A549 (cell line): ENCODE results near the gene TAF4B. TPM values are rescaled to one million over a fixed set of nuclear protein-coding genes. Genes with fewer than 3 reads are reported as not detected.

Experiments
- ATAC-seq, 2 experiments: fragments of 200-7000 bp in 1 of 2; fragments of >200 bp in 1 of 2; cut with Nextera tagmentation in 1 of 2; cut with Tn5 transposase in 1 of 2; 3 replicates each; pipeline versions ENCODE4 v1.8.0 to v1.9.1; 2018 to 2020; ENCODE audit warnings: mild to moderate bottlenecking in 1 of 2, moderate library complexity in 1 of 2
- CTCF ChIA-PET: fragments of 300-600 bp; sonication (Branson Sonifier 250); formaldehyde crosslinking; extraction: SDS; loops from one replicate; lab custom pipeline; 2021; ENCODE audit warnings: antibody characterized with exemption, inconsistent platforms; lab: Yijun Ruan, JAX
- POLR2A ChIA-PET: fragments of 350-600 bp; formaldehyde crosslinking; extraction: SDS; loops from one replicate; lab custom pipeline; 2021; ENCODE audit warnings: antibody characterized with exemption, inconsistent platforms; lab: Yijun Ruan, JAX
- DNase-seq, 2 experiments: peaks; one replicate each; pipeline versions ENCODE4 v3.0.0 to v3.0.0-alpha.2; 2011 to 2016; ENCODE audit warnings: low read depth in 1 of 2, low spot score in 1 of 2
- FAIRE-seq: peaks from 2 replicates; lab custom pipeline; 2011; peaks lifted over from hg19 to GRCh38; lab: Jason Lieb, UNC
- H3K27ac ChIP-seq, 2 experiments: fragments of >200 bp; sonication (Bioruptor Twin); formaldehyde crosslinking; 3 replicates each; pipeline ENCODE4 v1.5.1; 2016 to 2017
- H3K4me1 ChIP-seq: fragments of >200 bp; sonication (Bioruptor Twin); formaldehyde crosslinking; 3 replicates; pipeline ENCODE4 v1.6.1; 2016
- H3K4me2 ChIP-seq: fragments of >200 bp; sonication (Bioruptor Twin); formaldehyde crosslinking; 3 replicates; pipeline ENCODE4 v1.6.1; 2016
- H3K4me3 ChIP-seq: fragments of >200 bp; sonication (Bioruptor Twin); formaldehyde crosslinking; 3 replicates; pipeline ENCODE4 v1.5.1; 2016
- H3K9me3 ChIP-seq: fragments of >200 bp; sonication (Bioruptor Twin); formaldehyde crosslinking; 3 replicates; pipeline ENCODE4 v1.6.1; 2016
- CEBPB ChIP-seq, 2 experiments: fragments of >200 bp in 1 of 2; sonication (Bioruptor Twin) in 1 of 2; formaldehyde crosslinking in 1 of 2; IDR thresholded peaks; 2 replicates each; pipeline ENCODE4 v1.6.1; 2012 to 2016
- CHD2 ChIP-seq: fragments of 150-350 bp; IDR thresholded peaks from 2 replicates; pipeline ENCODE4 v1.6.1; 2014; ENCODE audit warnings: low read length; ENCODE audit not compliant: partially characterized antibody
- E2F6 ChIP-seq: IDR thresholded peaks from 2 replicates; pipeline ENCODE4 v1.6.1; 2012; ENCODE audit warnings: low read depth, borderline replicate concordance
- EHMT2 ChIP-seq: fragments of 200-600 bp; sonication (generic); IDR thresholded peaks from 2 replicates; pipeline ENCODE4 v1.6.1; 2016; ENCODE audit warnings: antibody characterized with exemption, low read depth, mild to moderate bottlenecking, moderate library complexity
- FOSB ChIP-seq: fragments of 250-450 bp; sonication (Bioruptor Pico); IDR thresholded peaks from 2 replicates; pipeline ENCODE4 v1.5.0; 2020; ENCODE audit warnings: mild to moderate bottlenecking, moderate library complexity
- FOSL2 ChIP-seq, 2 experiments: fragments of 450-650 bp in 1 of 2; fragments of >200 bp in 1 of 2; sonication (Bioruptor Twin) in 1 of 2; formaldehyde crosslinking; IDR thresholded peaks; 2 replicates each; pipeline versions ENCODE4 v1.5.0 to v1.6.1; 2016 to 2020; ENCODE audit warnings: mild to moderate bottlenecking in 1 of 2, moderate library complexity in 1 of 2
- HDAC2 ChIP-seq: fragments of 200-600 bp; sonication (generic); IDR thresholded peaks from 2 replicates; pipeline ENCODE4 v1.6.1; 2016
- HOXA7 ChIP-seq: fragments of 250-450 bp; sonication (Bioruptor Pico); IDR thresholded peaks from 2 replicates; pipeline ENCODE4 v1.5.0; 2020; ENCODE audit warnings: mild to moderate bottlenecking, moderate library complexity
- JUNB ChIP-seq: fragments of >200 bp; sonication (Bioruptor Twin); formaldehyde crosslinking; IDR thresholded peaks from 2 replicates; pipeline ENCODE4 v1.6.1; 2016
- RAD21 ChIP-seq, 2 experiments: fragments of >200 bp in 1 of 2; sonication (Bioruptor Twin) in 1 of 2; formaldehyde crosslinking in 1 of 2; IDR thresholded peaks in 1 of 2; conservative IDR thresholded peaks in 1 of 2; 2 replicates in 1 of 2; 3 replicates in 1 of 2; pipeline ENCODE4 v1.6.1; 2012 to 2018; ENCODE audit warnings: inconsistent platforms in 1 of 2
- RNF2 ChIP-seq: fragments of 200-600 bp; sonication (generic); IDR thresholded peaks from 2 replicates; pipeline ENCODE4 v1.6.1; 2016; ENCODE audit warnings: low read depth, mild to moderate bottlenecking, antibody characterized with exemption, moderate library complexity, borderline replicate concordance
- ZFP36 ChIP-seq: fragments of 450-650 bp; IDR thresholded peaks from 2 replicates; pipeline ENCODE4 v1.6.1; 2014; ENCODE audit warnings: borderline replicate concordance; ENCODE audit not compliant: partially characterized antibody
- WGBS: methylation state at CpG from one replicate; pipeline ENCODE4 v1.1.6; 2017; ENCODE audit errors: missing lambda C conversion rate; 5-methylcytosine and 5-hydroxymethylcytosine counted together
- polyA plus RNA-seq, 4 experiments: library from polyadenylated mRNA; depleted of rRNA in 3 of 4; stranded (reverse); fragments of >200 nt; fragmentation: RNase III in 1 of 4; extraction: RNeasy Plus Mini Kit Qiagen cat#74134 plus additional on column Dnase treatment in 1 of 4; gene quantifications; 2 replicates in 3 of 4; 3 replicates in 1 of 4; pipeline ENCODE4 v1.2.3, GENCODE V29; 2011 to 2017
- TF ChIP-seq, protein P1 (sequence below): fragments of 200-600 bp; sonication (generic); IDR thresholded peaks from 2 replicates; pipeline ENCODE4 v1.6.1; 2016; ENCODE audit warnings: antibody characterized with exemption, mild to moderate bottlenecking, moderate library complexity
- TF ChIP-seq, protein P2 (sequence below): IDR thresholded peaks from 2 replicates; pipeline ENCODE4 v1.6.1; 2012
- TF ChIP-seq, protein P3 (sequence below): fragments of 250-450 bp; sonication (Bioruptor Pico); IDR thresholded peaks from 2 replicates; pipeline ENCODE4 v1.5.0; 2020; ENCODE audit warnings: low read depth, mild to moderate bottlenecking, moderate library complexity
- TF ChIP-seq, protein P4 (sequence below): fragments of >200 bp; sonication (Bioruptor Twin); formaldehyde crosslinking; IDR thresholded peaks from 2 replicates; pipeline ENCODE4 v1.6.1; 2016

The TAF4B gene
- polyA plus RNA-seq, 2 of the 4 experiments (the other 2 are of a cell fraction) = 2.5 to 5.6 TPM

- CTCF ChIA-PET = no interaction called here
- no peak for FAIRE-seq
- 79% methylated on average over 2 of the region's 2 CpGs for WGBS
Measured at GRCh38 chr18:26206488-26206887, 19.8 kb upstream of the TAF4B start.

DNA sequence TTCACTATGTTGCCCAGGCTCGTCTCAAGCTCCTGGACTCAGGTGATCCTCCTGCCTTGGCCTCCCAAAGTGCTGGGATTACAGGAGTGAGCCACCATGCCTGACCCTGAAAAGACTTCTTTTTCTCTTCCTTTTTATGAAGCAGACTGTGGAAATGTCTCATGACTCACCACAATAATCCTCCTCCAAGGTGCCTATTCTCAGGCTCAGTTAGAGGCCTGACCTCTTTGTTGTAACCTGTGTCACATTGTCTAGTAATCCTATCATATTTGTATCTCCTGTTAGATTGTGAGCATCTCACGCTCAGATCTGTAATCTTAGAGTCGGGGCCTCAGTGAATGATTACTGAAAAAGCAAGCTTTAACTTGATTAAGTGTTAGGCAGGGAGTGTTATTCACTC, 18.3 kb upstream of the TAF4B start:
- no peak for FAIRE-seq
- no peak for TF ChIP-seq CHD2
- TF ChIP-seq, protein P1, sequence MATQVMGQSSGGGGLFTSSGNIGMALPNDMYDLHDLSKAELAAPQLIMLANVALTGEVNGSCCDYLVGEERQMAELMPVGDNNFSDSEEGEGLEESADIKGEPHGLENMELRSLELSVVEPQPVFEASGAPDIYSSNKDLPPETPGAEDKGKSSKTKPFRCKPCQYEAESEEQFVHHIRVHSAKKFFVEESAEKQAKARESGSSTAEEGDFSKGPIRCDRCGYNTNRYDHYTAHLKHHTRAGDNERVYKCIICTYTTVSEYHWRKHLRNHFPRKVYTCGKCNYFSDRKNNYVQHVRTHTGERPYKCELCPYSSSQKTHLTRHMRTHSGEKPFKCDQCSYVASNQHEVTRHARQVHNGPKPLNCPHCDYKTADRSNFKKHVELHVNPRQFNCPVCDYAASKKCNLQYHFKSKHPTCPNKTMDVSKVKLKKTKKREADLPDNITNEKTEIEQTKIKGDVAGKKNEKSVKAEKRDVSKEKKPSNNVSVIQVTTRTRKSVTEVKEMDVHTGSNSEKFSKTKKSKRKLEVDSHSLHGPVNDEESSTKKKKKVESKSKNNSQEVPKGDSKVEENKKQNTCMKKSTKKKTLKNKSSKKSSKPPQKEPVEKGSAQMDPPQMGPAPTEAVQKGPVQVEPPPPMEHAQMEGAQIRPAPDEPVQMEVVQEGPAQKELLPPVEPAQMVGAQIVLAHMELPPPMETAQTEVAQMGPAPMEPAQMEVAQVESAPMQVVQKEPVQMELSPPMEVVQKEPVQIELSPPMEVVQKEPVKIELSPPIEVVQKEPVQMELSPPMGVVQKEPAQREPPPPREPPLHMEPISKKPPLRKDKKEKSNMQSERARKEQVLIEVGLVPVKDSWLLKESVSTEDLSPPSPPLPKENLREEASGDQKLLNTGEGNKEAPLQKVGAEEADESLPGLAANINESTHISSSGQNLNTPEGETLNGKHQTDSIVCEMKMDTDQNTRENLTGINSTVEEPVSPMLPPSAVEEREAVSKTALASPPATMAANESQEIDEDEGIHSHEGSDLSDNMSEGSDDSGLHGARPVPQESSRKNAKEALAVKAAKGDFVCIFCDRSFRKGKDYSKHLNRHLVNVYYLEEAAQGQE = no peak
- TF ChIP-seq RNF2 = no peak
- no peak for TF ChIP-seq JUNB
- TF ChIP-seq, protein P2, sequence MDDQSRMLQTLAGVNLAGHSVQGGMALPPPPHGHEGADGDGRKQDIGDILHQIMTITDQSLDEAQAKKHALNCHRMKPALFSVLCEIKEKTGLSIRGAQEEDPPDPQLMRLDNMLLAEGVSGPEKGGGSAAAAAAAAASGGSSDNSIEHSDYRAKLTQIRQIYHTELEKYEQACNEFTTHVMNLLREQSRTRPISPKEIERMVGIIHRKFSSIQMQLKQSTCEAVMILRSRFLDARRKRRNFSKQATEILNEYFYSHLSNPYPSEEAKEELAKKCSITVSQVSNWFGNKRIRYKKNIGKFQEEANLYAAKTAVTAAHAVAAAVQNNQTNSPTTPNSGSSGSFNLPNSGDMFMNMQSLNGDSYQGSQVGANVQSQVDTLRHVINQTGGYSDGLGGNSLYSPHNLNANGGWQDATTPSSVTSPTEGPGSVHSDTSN = no peak
- TF ChIP-seq CEBPB (IDR thresholded peaks at IDR 0.05) = no peak
- no peak for TF ChIP-seq HDAC2
- TF ChIP-seq HOXA7 (CRISPR knock-in tag) = no peak
- TF ChIP-seq EHMT2 = no peak
- no peak for TF ChIP-seq RAD21 (conservative IDR thresholded peaks at IDR 0.05 in 1 of 2, IDR thresholded peaks at IDR 0.05 in 1 of 2)
- WGBS = 67% methylated on average over 3 of the region's 3 CpGs

More at GRCh38 chr18:26206488-26206887, 19.8 kb upstream of the TAF4B start:
- no peak for ATAC-seq
- H3K4me2 ChIP-seq = no peak overlapping the region
- H3K27ac ChIP-seq = no peak overlapping the region
- H3K4me3 ChIP-seq = no peak overlapping the region
- TF ChIP-seq, protein P3, sequence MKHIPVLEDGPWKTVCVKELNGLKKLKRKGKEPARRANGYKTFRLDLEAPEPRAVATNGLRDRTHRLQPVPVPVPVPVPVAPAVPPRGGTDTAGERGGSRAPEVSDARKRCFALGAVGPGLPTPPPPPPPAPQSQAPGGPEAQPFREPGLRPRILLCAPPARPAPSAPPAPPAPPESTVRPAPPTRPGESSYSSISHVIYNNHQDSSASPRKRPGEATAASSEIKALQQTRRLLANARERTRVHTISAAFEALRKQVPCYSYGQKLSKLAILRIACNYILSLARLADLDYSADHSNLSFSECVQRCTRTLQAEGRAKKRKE (CRISPR knock-in tag) = no peak
- no peak for TF ChIP-seq FOSB (CRISPR knock-in tag)
- no peak for TF ChIP-seq FOSL2 (IDR thresholded peaks at IDR 0.05)
- no peak for TF ChIP-seq FOSL2 (CRISPR knock-in tag; IDR thresholded peaks at IDR 0.05)
- TF ChIP-seq E2F6 = no peak
- no peak for TF ChIP-seq RAD21 (conservative IDR thresholded peaks at IDR 0.05 in 1 of 2, IDR thresholded peaks at IDR 0.05 in 1 of 2)
- TF ChIP-seq, protein P4, sequence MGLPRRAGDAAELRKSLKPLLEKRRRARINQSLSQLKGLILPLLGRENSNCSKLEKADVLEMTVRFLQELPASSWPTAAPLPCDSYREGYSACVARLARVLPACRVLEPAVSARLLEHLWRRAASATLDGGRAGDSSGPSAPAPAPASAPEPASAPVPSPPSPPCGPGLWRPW = no peak
- TF ChIP-seq EHMT2 = no peak
- TF ChIP-seq RNF2 = no peak
- no peak for TF ChIP-seq ZFP36
- TF ChIP-seq, all 56 proteins: peak for 0
- DNase-seq = no peak
- Histone ChIP-seq H3K4me1 (no peaks in the 10 kb centered on the region), H3K9me3 (no peaks in the 10 kb centered on the region)
- POLR2A ChIA-PET = no interaction called here

More for the DNA sequence above, 18.3 kb upstream of the TAF4B start:
- H3K4me3 ChIP-seq = no peak overlapping the region
- DNase-seq (no peak), ATAC-seq (no peak)
- no peak overlapping the region for H3K4me2 ChIP-seq
- no peak overlapping the region for H3K27ac ChIP-seq
- ChIA-PET CTCF (no interaction called here), POLR2A (no interaction called here)
- no peaks in the 10 kb centered on the region for H3K9me3 ChIP-seq
- H3K4me1 ChIP-seq = no peaks in the 10 kb centered on the region
